GM18507 (cell line): Measurements from ENCODE around the gene SLC29A4.
A peak's percentile ranks its signal among the peaks of the same experiment; 100 is the strongest.

Experiments used
- DNase-seq: peaks from one replicate; pipeline ENCODE4 v3.0.0; 2011; ENCODE audit warnings: low read depth; ENCODE audit not compliant: insufficient read length; ENCODE audit errors: extremely low spot score
- FAIRE-seq: peaks from 2 replicates; lab custom pipeline; 2011; peaks lifted over from hg19 to GRCh38; lab: Jason Lieb, UNC

Gene SLC29A4

GRCh38 chr7:5348134-5349004 lies 65.6 kb downstream of the SLC29A4 start:
- FAIRE-seq (no peak), DNase-seq (no peak)

GRCh38 chr7:5349005-5349380 lies 66.2 kb downstream of the SLC29A4 start:
- DNase-seq (no peak), FAIRE-seq (no peak)

- DNase-seq (no peak), FAIRE-seq (no peak)
These were observed 66.9 kb downstream of the SLC29A4 start for GRCh38 chr7:5349437-5350173.

GRCh38 chr7:5350174-5350463 lies 67.4 kb downstream of the SLC29A4 start:
- DNase-seq = no peak
- no peak for FAIRE-seq

- no peak for FAIRE-seq
These were observed 68.0 kb downstream of the SLC29A4 start for GRCh38 chr7:5350600-5351385.

GRCh38 chr7:5351507-5352265 lies 68.9 kb downstream of the SLC29A4 start:
- DNase-seq (no peak), FAIRE-seq (no peak)

More at GRCh38 chr7:5350600-5351385, 68.0 kb downstream of the SLC29A4 start:
- no peak for DNase-seq

GRCh38 chr7:5352440-5353010 lies 69.8 kb downstream of the SLC29A4 start:
- no peak for FAIRE-seq

GRCh38 chr7:5354460-5355232 lies 71.9 kb downstream of the SLC29A4 start:
- no peak for DNase-seq
- FAIRE-seq = peak; percentile 45

More at GRCh38 chr7:5352440-5353010, 69.8 kb downstream of the SLC29A4 start:
- no peak for DNase-seq
